Esophagus squamous epithelium (tissue), 4 donors: Measurements from ENCODE around the gene NDST1.

Experiments used
- POLR2A ChIP-seq, 4 donors: fragments of 450-650 bp; IDR thresholded peaks; one replicate each; pipeline ENCODE4 v1.6.1; 2017; ENCODE audit warnings: antibody characterized with exemption in 4 of 4, mild to moderate bottlenecking in 4 of 4, moderate library complexity in 3 of 4
- TF ChIP-seq, protein P1 (sequence below), 6 experiments: fragments of 450-650 bp in 4 of 6; fragments of 200-600 bp in 2 of 6; sonication (generic) in 2 of 6; IDR thresholded peaks; one replicate each; pipeline ENCODE4 v1.5.1; 2016 to 2019; ENCODE audit warnings: antibody characterized with exemption in 6 of 6, mild to moderate bottlenecking in 4 of 6, moderate library complexity in 4 of 6

DNA sequence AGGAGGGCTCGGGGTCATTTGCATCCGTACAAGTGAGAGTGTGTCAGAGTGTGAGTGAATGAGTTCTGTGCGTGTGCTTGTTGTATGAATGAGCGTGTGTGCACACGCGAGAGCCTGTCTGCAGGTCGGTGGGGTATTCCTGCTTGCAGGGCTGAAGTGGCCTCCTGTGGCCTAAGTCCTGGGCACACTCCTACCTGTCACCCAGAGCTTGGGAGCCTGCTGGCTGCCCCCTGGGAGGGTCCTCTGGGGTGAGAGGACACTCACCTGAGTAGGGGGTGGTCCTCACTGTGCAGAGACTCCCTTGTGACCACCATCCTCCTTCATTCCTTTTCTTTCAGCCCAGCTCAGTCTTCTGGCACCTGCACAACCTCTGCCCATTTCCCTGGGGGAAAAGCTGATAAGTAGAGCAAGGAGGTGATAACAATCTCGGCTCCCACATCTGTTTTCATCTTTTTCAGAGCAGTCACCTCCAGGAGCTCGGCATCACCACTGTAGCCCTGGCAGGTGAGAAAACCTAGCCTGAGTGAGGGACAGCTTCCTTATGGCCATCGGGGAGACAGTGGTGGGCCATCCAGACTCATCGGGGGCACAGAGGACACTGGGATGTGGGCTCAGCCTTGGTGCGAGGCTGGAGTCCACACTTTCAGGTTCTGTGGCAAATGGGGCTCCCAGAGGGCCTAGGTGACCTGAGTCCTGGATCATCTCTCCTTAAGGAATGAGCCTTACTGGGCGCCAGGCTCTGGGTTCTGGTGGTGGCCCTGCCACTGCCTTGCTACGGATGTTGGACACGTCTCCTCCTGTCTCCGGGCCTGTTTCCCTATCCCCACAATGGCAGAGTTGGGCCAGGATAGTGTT lies 93.8 kb downstream of the NDST1 start:
- TF ChIP-seq, protein P1, sequence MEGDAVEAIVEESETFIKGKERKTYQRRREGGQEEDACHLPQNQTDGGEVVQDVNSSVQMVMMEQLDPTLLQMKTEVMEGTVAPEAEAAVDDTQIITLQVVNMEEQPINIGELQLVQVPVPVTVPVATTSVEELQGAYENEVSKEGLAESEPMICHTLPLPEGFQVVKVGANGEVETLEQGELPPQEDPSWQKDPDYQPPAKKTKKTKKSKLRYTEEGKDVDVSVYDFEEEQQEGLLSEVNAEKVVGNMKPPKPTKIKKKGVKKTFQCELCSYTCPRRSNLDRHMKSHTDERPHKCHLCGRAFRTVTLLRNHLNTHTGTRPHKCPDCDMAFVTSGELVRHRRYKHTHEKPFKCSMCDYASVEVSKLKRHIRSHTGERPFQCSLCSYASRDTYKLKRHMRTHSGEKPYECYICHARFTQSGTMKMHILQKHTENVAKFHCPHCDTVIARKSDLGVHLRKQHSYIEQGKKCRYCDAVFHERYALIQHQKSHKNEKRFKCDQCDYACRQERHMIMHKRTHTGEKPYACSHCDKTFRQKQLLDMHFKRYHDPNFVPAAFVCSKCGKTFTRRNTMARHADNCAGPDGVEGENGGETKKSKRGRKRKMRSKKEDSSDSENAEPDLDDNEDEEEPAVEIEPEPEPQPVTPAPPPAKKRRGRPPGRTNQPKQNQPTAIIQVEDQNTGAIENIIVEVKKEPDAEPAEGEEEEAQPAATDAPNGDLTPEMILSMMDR (IDR thresholded peaks at IDR 0.05), result no peak
- TF ChIP-seq POLR2A (IDR thresholded peaks at IDR 0.05), result no peak
